Cardiac muscle cell (in vitro differentiated cells and primary cell): ENCODE measurements around the gene TM4SF5. TPM values are rescaled to one million over a fixed set of nuclear protein-coding genes. Genes with fewer than 3 reads are reported as not detected.

Source experiments
- DNase-seq, 2 donors: peaks; one replicate each; pipeline versions ENCODE4 v3.0.0 to v3.0.0-alpha.2; 2010 to 2017; ENCODE audit warnings: low read depth in 1 of 2, low spot score in 1 of 2
- H3K27ac ChIP-seq: fragments of 200-600 bp; sonication (generic); 2 replicates; pipeline ENCODE4 v1.5.1; 2016
- H3K27me3 ChIP-seq: fragments of 200-600 bp; sonication (generic); 2 replicates; pipeline ENCODE4 v1.6.0; 2016; ENCODE audit warnings: control low read depth
- H3K36me3 ChIP-seq: fragments of 200-600 bp; sonication (generic); 2 replicates; pipeline ENCODE4 v1.5.1; 2016; ENCODE audit warnings: control low read depth
- H3K4me1 ChIP-seq: fragments of 200-600 bp; sonication (generic); 2 replicates; pipeline ENCODE4 v1.8.1; 2017; ENCODE audit warnings: low read depth, mild to moderate bottlenecking, mixed run types
- H3K4me3 ChIP-seq: fragments of 200-600 bp; sonication (generic); 2 replicates; pipeline ENCODE4 v1.5.1; 2016; ENCODE audit warnings: mild to moderate bottlenecking
- H3K9me3 ChIP-seq: fragments of 200-600 bp; sonication (generic); 2 replicates; pipeline ENCODE4 v1.5.1; 2017; ENCODE audit warnings: low read depth, mild to moderate bottlenecking, control low read depth
- polyA plus RNA-seq: library from polyadenylated mRNA; unstranded; fragments of >200 nt; fragmentation: Nextera tagmentation; extraction: Ambion mirVana; gene quantifications from 2 replicates; pipeline ENCODE4 v1.2.1, GENCODE V29; 2016
- total RNA-seq: library from RNA; depleted of rRNA; stranded (reverse); fragments of >200 nt; gene quantifications from 2 replicates; pipeline ENCODE4 v1.2.3, GENCODE V29; 2016
- TF ChIP-seq, protein P1 (sequence below): IDR thresholded peaks from 2 replicates; pipeline ENCODE4 v1.5.1; 2012; ENCODE audit warnings: low read depth, mild to moderate bottlenecking, low read length

TM4SF5 gene
- total and polyA plus RNA-seq, 2 experiments from 2014 or later: not detected

DNA sequence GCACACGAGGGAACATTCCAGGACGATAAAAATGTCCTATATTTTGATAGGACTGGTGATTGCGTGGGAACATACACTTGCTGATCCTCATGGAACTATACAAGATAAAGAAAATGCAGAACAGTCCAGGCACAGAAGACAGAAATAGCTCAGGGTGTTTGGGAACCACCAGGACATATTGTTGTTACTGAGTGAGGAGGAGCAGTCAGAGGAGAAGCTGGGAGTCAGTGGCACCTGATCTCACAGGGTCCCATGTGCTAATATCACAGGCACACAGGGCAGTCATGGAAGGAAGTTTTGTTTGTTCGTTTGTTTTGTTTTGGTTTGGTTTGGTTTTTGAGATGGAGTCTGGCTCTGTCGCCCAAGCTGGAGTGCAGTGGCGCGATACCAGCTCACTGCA lies 41.0 kb downstream of the TM4SF5 start:
- no peak overlapping the region for H3K4me3 ChIP-seq
- no peaks in the 10 kb centered on the region for H3K27me3 ChIP-seq
- peaks cover 9% of the 10 kb centered on the region for H3K4me1 ChIP-seq
- no peak for DNase-seq
- peaks cover 3% of the 10 kb centered on the region for H3K36me3 ChIP-seq
- TF ChIP-seq, protein P1, sequence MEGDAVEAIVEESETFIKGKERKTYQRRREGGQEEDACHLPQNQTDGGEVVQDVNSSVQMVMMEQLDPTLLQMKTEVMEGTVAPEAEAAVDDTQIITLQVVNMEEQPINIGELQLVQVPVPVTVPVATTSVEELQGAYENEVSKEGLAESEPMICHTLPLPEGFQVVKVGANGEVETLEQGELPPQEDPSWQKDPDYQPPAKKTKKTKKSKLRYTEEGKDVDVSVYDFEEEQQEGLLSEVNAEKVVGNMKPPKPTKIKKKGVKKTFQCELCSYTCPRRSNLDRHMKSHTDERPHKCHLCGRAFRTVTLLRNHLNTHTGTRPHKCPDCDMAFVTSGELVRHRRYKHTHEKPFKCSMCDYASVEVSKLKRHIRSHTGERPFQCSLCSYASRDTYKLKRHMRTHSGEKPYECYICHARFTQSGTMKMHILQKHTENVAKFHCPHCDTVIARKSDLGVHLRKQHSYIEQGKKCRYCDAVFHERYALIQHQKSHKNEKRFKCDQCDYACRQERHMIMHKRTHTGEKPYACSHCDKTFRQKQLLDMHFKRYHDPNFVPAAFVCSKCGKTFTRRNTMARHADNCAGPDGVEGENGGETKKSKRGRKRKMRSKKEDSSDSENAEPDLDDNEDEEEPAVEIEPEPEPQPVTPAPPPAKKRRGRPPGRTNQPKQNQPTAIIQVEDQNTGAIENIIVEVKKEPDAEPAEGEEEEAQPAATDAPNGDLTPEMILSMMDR: no peak
- peak overlapping the region; percentile 54 for H3K27ac ChIP-seq
- H3K9me3 ChIP-seq: no peaks in the 10 kb centered on the region

DNA sequence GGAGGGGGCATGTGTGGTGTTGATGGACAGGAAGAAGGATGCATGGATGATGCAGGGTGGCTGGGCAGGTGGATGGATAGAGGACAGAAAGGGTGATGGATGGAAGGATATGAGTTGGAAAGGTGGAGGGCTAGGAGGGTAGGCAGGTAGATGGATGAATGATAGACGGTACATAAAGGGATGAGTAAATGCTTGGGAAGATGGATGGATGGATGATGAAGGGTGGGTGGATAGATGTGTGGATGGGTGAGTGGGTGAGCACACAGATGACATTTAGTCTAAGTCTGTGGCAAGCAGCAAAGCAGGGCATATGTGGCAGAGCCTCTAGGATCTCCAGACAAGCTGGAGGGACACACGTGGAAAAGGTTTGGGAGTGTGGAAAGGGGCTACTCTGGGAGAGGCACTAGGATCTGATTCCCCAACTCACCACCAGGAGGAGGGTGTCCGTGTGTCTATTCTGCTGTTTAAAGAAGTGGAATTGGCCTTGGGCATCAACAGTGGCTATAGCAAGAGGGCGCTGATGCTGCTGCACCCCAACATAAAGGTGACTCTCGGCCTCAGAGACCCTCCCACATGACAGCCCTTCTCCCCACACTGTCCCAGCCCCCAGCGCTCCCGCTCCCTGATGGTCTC lies 43.5 kb downstream of the TM4SF5 start:
- TF ChIP-seq, protein P1: peak; percentile 7
- Histone ChIP-seq H3K9me3 (no peaks in the 10 kb centered on the region), H3K36me3 (peaks cover 3% of the 10 kb centered on the region), H3K27ac (no peak overlapping the region), H3K27me3 (no peaks in the 10 kb centered on the region), H3K4me1 (peaks cover 9% of the 10 kb centered on the region), H3K4me3 (no peak overlapping the region)
- DNase-seq: no peak

DNA sequence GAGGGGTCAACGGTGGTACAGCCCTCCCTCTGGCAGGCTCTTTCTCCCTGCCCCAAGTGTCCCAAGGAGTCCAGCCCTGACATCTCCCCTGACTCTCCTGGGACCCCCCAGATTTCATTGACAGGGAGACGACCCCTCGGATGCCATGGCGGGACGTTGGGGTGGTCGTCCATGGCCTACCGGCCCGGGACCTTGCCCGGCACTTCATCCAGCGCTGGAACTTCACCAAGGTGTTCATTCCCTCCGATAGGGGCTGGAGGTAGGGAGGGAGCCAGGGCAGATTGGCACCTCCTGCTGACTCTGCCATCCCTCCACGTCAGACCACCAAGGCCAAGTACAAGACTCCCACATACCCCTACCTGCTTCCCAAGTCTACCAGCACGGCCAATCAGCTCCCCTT lies 45.1 kb downstream of the TM4SF5 start:
- Histone ChIP-seq H3K9me3 (no peaks in the 10 kb centered on the region), H3K27me3 (no peaks in the 10 kb centered on the region), H3K4me1 (peaks cover 9% of the 10 kb centered on the region), H3K4me3 (no peak overlapping the region), H3K27ac (no peak overlapping the region), H3K36me3 (peaks cover 3% of the 10 kb centered on the region)
- no peak for DNase-seq
- TF ChIP-seq, protein P1: no peak

DNA sequence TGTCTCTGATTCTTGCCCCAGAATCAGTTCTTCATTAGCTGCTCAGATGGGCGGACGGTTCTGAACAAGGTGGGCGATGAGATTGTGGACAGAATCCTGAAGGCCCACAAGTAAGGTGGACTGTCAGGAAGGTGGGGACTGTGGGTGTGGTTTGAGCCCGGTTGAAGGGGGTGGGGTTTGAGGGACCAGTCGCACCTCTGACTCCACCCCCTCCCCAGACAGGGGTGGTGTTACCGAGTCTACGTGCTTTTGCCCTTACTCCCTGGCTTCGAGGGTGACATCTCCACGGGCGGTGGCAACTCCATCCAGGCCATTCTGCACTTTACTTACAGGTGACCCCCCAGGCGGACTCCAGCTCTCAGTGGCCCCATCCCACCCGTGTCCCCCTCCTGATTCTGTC lies 46.6 kb downstream of the TM4SF5 start:
- Histone ChIP-seq H3K4me3 (no peak overlapping the region), H3K27me3 (no peaks in the 10 kb centered on the region), H3K36me3 (peaks cover 3% of the 10 kb centered on the region), H3K27ac (no peak overlapping the region), H3K4me1 (no peaks in the 10 kb centered on the region), H3K9me3 (no peaks in the 10 kb centered on the region)
- TF ChIP-seq, protein P1: no peak
- no peak for DNase-seq

DNA sequence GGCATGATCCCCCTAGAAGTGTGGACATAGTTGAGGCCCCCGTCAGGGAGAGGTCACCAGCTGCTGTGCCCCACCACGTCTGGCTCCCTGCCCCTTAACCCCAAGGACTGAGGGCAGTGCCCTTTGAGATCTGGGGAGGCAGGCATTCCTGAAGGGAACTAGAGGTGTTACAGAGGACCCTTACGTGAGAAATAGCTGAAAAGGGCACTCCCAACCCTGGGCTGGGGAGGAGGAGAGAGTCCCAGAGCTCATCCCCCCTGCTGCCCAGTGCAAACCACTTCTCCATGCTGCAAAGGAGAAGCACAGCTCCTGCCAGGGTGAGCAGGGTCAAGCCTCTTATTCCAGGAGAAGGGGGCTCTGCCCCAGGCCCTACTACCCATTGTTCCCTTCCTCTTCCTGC lies 51.1 kb downstream of the TM4SF5 start:
- TF ChIP-seq, protein P1: no peak
- Histone ChIP-seq H3K27ac (no peak overlapping the region), H3K4me1 (no peaks in the 10 kb centered on the region), H3K27me3 (no peaks in the 10 kb centered on the region), H3K9me3 (no peaks in the 10 kb centered on the region), H3K36me3 (no peaks in the 10 kb centered on the region), H3K4me3 (no peak overlapping the region)
- no peak for DNase-seq
